Adrenal gland (tissue), 5 donors: ENCODE measurements around the gene MAP3K7CL.

Source experiments
- CTCF ChIP-seq, 6 experiments: fragments of 450-650 bp in 4 of 6; fragments of 200-600 bp in 2 of 6; sonication (generic) in 1 of 6; IDR thresholded peaks; 1 replicate in 5 of 6; 2 replicates in 1 of 6; pipeline versions ENCODE4 v1.5.1 to v1.8.0; 2016 to 2021; ENCODE audit warnings: antibody characterized with exemption in 6 of 6, mild to moderate bottlenecking in 2 of 6, moderate library complexity in 1 of 6
- POLR2A ChIP-seq, 2 donors: fragments of 450-650 bp; IDR thresholded peaks; one replicate each; pipeline ENCODE4 v1.6.1; 2017; ENCODE audit warnings: antibody characterized with exemption in 2 of 2, mild to moderate bottlenecking in 2 of 2, moderate library complexity in 1 of 2
- donor health status: DM: no; HTN: no; CAD: no.

- TF ChIP-seq CTCF (IDR thresholded peaks at IDR 0.05) (no peak), POLR2A (IDR thresholded peaks at IDR 0.05) (no peak)
Observed at GRCh38 chr21:29125191-29125590, 5.3 kb upstream of the MAP3K7CL start.
